LNCAP (cell line): ENCODE data around the gene CEP89.

Experiments
- CTCF ChIP-seq: fragments of 450-650 bp; IDR thresholded peaks from 2 replicates; pipeline ENCODE4 v1.5.1; 2017; ENCODE audit warnings: mild to moderate bottlenecking

CEP89 gene

GRCh38 chr19:32971715-32972540 lies at the start of gene CEP89, which contains the start of gene FAAP24:
Gene CEP89, minus strand, starts transcription at chr19:32971958. Its CDS starts 84 bp downstream, at chr19:32971874.
Gene FAAP24, plus strand, starts transcription at chr19:32972242. Its CDS starts 955 bp downstream, at chr19:32973197.
- TF ChIP-seq CTCF = no peak; the same call in 1 of the 2 replicates

GRCh38 chr19:33008738-33009137 lies 37.0 kb upstream of the CEP89 start:
- TF ChIP-seq CTCF = no peak

- TF ChIP-seq CTCF = no peak
Observed at GRCh38 chr19:33005440-33005839, 33.7 kb upstream of the CEP89 start.

GRCh38 chr19:33000910-33001309 lies 29.2 kb upstream of the CEP89 start:
- no peak for TF ChIP-seq CTCF

- TF ChIP-seq CTCF = no peak
Observed at GRCh38 chr19:33000510-33000909, 28.8 kb upstream of the CEP89 start.

- no peak for TF ChIP-seq CTCF
Observed at GRCh38 chr19:32998722-32999121, 27.0 kb upstream of the CEP89 start.

GRCh38 chr19:32997716-32998355 lies 26.1 kb upstream of the CEP89 start:
- TF ChIP-seq CTCF = no peak
